MCF 10A (cell line): Measurements from ENCODE around the gene ELP5. TPM values are rescaled to one million over a fixed set of nuclear protein-coding genes. Genes with fewer than 3 reads are reported as not detected.

ENCODE experiments used
- Bru-seq: library from RNA; stranded (reverse); fragments of 400-500 nt; gene quantifications from one replicate; lab custom pipeline; 2021; lab: Mats Ljungman, UMichigan
- BruChase-seq, 2 experiments: library from RNA; stranded (reverse); fragments of 400-500 nt; gene quantifications; one replicate each; lab custom pipeline; 2021; lab: Mats Ljungman, UMichigan
- BruUV-seq: library from RNA; stranded (reverse); fragments of 400-500 nt; replicated peaks from 2 replicates; lab custom pipeline; 2021; lab: Mats Ljungman, UMichigan
- CTCF ChIA-PET: fragments of 300-600 bp; sonication (Branson Sonifier 250); formaldehyde crosslinking; extraction: SDS; loops from one replicate; lab custom pipeline; 2021; ENCODE audit warnings: antibody characterized with exemption, inconsistent platforms; lab: Yijun Ruan, JAX
- POLR2A ChIA-PET: fragments of 300-600, 350-650 bp; sonication (Branson Sonifier 250); formaldehyde crosslinking; extraction: SDS; loops from one replicate; lab custom pipeline; 2020; ENCODE audit warnings: antibody characterized with exemption, inconsistent platforms; lab: Yijun Ruan, JAX
- DNase-seq: peaks from one replicate; pipeline ENCODE4 v3.0.0-alpha.2; 2018; ENCODE audit not compliant: unreplicated experiment
- H3K27ac Mint-ChIP-seq: one replicate; pipeline ENCODE4 v1.8.0; 2022; ENCODE audit warnings: mild to moderate bottlenecking, low read depth, mixed read lengths; ENCODE audit not compliant: unreplicated experiment
- H3K27me3 Mint-ChIP-seq: one replicate; pipeline ENCODE4 v1.8.0; 2022; ENCODE audit warnings: mixed read lengths; ENCODE audit not compliant: insufficient read depth, unreplicated experiment
- H3K36me3 Mint-ChIP-seq: one replicate; pipeline ENCODE4 v1.8.0; 2022; ENCODE audit warnings: mild to moderate bottlenecking, moderate library complexity, mixed read lengths; ENCODE audit not compliant: insufficient read depth, unreplicated experiment
- H3K4me1 Mint-ChIP-seq: one replicate; pipeline ENCODE4 v1.8.0; 2022; ENCODE audit warnings: mixed read lengths; ENCODE audit not compliant: insufficient read depth, unreplicated experiment
- H3K4me3 Mint-ChIP-seq: one replicate; pipeline ENCODE4 v1.8.0; 2022; ENCODE audit warnings: mild to moderate bottlenecking, moderate library complexity, mixed read lengths; ENCODE audit not compliant: unreplicated experiment
- H3K9me3 Mint-ChIP-seq: one replicate; pipeline ENCODE4 v1.8.0; 2022; ENCODE audit warnings: mixed read lengths; ENCODE audit not compliant: unreplicated experiment
- intact Hi-C: fragments of 100-400 bp; cut with micrococcal nuclease; formaldehyde crosslinking; loops from 2 replicates; pipeline ENCODE4 v1.14.1; 2022
- long read RNA-seq: library from polyadenylated mRNA; stranded (forward); transcript quantifications from one replicate; pipeline ENCODE4 v2.0.0, GENCODE V29; 2022
- total RNA-seq: library from RNA; stranded (reverse); gene quantifications from 2 replicates; pipeline ENCODE4 v1.2.3, GENCODE V29; 2022
- TF ChIP-seq, protein P1 (sequence below): fragments of 200-600 bp; IDR thresholded peaks from one replicate; pipeline ENCODE4 v1.8.0; 2022; ENCODE audit warnings: antibody characterized with exemption, mild to moderate bottlenecking; ENCODE audit not compliant: unreplicated experiment

The ELP5 gene, protein sequence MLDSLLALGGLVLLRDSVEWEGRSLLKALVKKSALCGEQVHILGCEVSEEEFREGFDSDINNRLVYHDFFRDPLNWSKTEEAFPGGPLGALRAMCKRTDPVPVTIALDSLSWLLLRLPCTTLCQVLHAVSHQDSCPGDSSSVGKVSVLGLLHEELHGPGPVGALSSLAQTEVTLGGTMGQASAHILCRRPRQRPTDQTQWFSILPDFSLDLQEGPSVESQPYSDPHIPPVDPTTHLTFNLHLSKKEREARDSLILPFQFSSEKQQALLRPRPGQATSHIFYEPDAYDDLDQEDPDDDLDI
- total RNA-seq (81.0 and 91.3 TPM in 2 replicates), Bru-seq, nascent RNA (percentile 69 among the genes with signal in this experiment), BruChase-seq, experiment 1, labeled RNA remaining after a 6-hour chase (percentile 87 among the genes with signal in this experiment), BruChase-seq, experiment 2, labeled RNA remaining after a 2-hour chase (percentile 76 among the genes with signal in this experiment)
- long read RNA-seq, transcript ELP5-204 (8 exons, 1,423 nt): major isoform, 73 of 162 reads
- long read RNA-seq, transcript ELP5-203 (9 exons, 1,389 nt): minor isoform, 6 of 162 reads
- long read RNA-seq, transcript ELP5-210 (4 exons, 687 nt): minor isoform, 32 of 162 reads
- long read RNA-seq, transcript ELP5-213 (3 exons, 510 nt): minor isoform, 5 of 162 reads
- long read RNA-seq, partial matches to known transcripts: 17 of 162 reads
- long read RNA-seq, other reads (novel, unspliced or antisense): 19 of 162 reads

- BruUV-seq: no TSS peak
- intact Hi-C loops: no loop called here
- TF ChIP-seq, protein P1, sequence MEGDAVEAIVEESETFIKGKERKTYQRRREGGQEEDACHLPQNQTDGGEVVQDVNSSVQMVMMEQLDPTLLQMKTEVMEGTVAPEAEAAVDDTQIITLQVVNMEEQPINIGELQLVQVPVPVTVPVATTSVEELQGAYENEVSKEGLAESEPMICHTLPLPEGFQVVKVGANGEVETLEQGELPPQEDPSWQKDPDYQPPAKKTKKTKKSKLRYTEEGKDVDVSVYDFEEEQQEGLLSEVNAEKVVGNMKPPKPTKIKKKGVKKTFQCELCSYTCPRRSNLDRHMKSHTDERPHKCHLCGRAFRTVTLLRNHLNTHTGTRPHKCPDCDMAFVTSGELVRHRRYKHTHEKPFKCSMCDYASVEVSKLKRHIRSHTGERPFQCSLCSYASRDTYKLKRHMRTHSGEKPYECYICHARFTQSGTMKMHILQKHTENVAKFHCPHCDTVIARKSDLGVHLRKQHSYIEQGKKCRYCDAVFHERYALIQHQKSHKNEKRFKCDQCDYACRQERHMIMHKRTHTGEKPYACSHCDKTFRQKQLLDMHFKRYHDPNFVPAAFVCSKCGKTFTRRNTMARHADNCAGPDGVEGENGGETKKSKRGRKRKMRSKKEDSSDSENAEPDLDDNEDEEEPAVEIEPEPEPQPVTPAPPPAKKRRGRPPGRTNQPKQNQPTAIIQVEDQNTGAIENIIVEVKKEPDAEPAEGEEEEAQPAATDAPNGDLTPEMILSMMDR: no peak
- peak within 1 kb of the TSS; percentile 99 for H3K27ac Mint-ChIP-seq
- H3K4me1 Mint-ChIP-seq: peaks cover 25% of the 10 kb centered on the region
- H3K36me3 Mint-ChIP-seq: peaks cover 64% of the 10 kb centered on the region
- H3K4me3 Mint-ChIP-seq: peak within 1 kb of the TSS; percentile 92
- no peaks in the 10 kb centered on the region for H3K27me3 Mint-ChIP-seq
- peak; percentile 94 for DNase-seq
- ChIA-PET CTCF (no interaction called here), POLR2A (interaction anchor here (1.5 to 4.4 kb wide), 4 partner anchors 12 to 61 kb away, joined by 5 to 128 read pairs (median 12); partner anchors contain the start of genes DVL2, GABARAP and PHF23)
- no peaks in the 10 kb centered on the region for H3K9me3 Mint-ChIP-seq
Observed at GRCh38 chr17:7252176-7253043, at the start of gene ELP5. TSS of gene ELP5 (plus strand) at chr17:7252215. CDS start at chr17:7252551, 336 bp downstream.

DNA sequence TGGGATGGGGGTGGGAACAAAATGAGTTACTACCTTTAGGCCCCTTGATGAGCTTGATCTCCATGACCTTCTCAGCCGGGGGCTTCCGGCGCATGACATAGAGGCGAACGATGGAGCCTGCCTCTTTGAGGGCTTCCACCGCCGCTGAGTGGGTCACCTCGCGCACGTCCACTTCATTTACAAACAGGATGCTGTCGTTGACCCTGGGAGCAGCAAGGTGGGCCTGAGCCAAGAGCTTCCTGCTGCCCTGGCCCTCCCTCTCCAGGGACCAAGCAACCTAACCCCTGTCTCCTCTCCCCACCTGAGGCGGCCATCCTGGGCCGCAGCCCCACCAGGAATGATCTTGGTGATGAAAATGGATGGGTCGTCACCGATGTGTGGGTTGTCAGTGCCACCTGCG is 48.6 kb upstream of the ELP5 start:
- POLR2A ChIA-PET: interaction anchor here (0.6 kb wide), 1 partner anchor 435 kb away, joined by 3 read pairs; no protein-coding TSS in a partner anchor
- H3K27ac Mint-ChIP-seq: no peak overlapping the region
- H3K4me3 Mint-ChIP-seq: no peak overlapping the region
- H3K27me3 Mint-ChIP-seq: peaks cover 18% of the 10 kb centered on the region
- CTCF ChIA-PET: interaction anchor here (0.6 to 1.1 kb wide), 2 partner anchors 26 to 150 kb away, joined by 3 read pairs; no protein-coding TSS in a partner anchor
- peaks cover 6% of the 10 kb centered on the region for H3K36me3 Mint-ChIP-seq
- intact Hi-C loops: no loop called here
- TF ChIP-seq, protein P1: no peak
- no peaks in the 10 kb centered on the region for H3K9me3 Mint-ChIP-seq
- no TSS peak for BruUV-seq
- no peaks in the 10 kb centered on the region for H3K4me1 Mint-ChIP-seq
- DNase-seq: no peak

DNA sequence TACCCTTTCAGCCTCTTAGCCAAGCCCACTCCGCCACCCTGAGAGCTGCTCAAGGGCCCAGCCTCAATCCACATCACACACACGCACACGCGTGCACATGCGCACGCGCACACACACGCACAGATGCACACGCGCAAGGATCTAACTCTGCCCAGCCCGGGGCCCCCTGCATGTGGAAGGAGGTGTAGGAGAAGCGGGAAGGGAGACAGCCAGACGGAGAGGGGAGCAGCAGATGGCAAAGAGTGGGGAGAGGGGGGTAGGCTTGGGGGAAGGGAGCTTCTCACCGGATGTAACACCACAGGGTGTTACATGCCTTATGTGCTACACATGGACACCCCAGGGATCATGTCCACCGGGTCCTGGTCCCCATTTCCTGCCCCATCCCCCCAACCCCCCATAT is 47.7 kb upstream of the ELP5 start:
- POLR2A ChIA-PET: no interaction called here
- no peak for DNase-seq
- no peaks in the 10 kb centered on the region for H3K9me3 Mint-ChIP-seq
- H3K4me3 Mint-ChIP-seq: no peak overlapping the region
- BruUV-seq: no TSS peak
- CTCF ChIA-PET: no interaction called here
- no peak overlapping the region for H3K27ac Mint-ChIP-seq
- TF ChIP-seq, protein P1: no peak
- no peaks in the 10 kb centered on the region for H3K4me1 Mint-ChIP-seq
- peaks cover 18% of the 10 kb centered on the region for H3K27me3 Mint-ChIP-seq
- intact Hi-C loops: no loop called here
- H3K36me3 Mint-ChIP-seq: peaks cover 6% of the 10 kb centered on the region
